CD4-positive, alpha-beta T cell treated with Interferon gamma for 1 hour (primary cell): Measurements from ENCODE around the gene IFI35.
A peak's percentile ranks its signal among the peaks of the same experiment; 100 is the strongest.
"Not testable (repeated sequence)": the region's sequence is repeated elsewhere in the genome, so short reads cannot be mapped to it uniquely, and the experiment has no call there.

Experiments
- DNase-seq: peaks from one replicate; pipeline ENCODE4 v3.0.0-alpha.2; 2020

IFI35 gene

GRCh38 chr17:43024407-43025289 lies 18.1 kb downstream of the IFI35 start, which contains the start of gene RND2:
Gene RND2, plus strand, starts transcription at chr17:43025231. Its CDS starts 117 bp downstream, at chr17:43025348.
- peak; percentile 88 for DNase-seq

GRCh38 chr17:43025290-43025657 lies 18.7 kb downstream of the IFI35 start:
- no peak for DNase-seq

GRCh38 chr17:43025766-43026537 lies 19.4 kb downstream of the IFI35 start:
- DNase-seq: no peak

GRCh38 chr17:43026595-43026994 lies 20.0 kb downstream of the IFI35 start:
- DNase-seq: no peak

GRCh38 chr17:43027091-43028032 lies 20.8 kb downstream of the IFI35 start:
- DNase-seq: no peak

- DNase-seq: no peak
Observed at GRCh38 chr17:43028221-43028861, 21.8 kb downstream of the IFI35 start.

- DNase-seq: no peak
Observed at GRCh38 chr17:43030137-43030767, 23.7 kb downstream of the IFI35 start.

- no peak for DNase-seq
Observed at GRCh38 chr17:43031666-43032065, 25.1 kb downstream of the IFI35 start.

- DNase-seq: no peak
Observed at GRCh38 chr17:43033948-43034881, 27.6 kb downstream of the IFI35 start.

GRCh38 chr17:43034894-43035293 lies 28.3 kb downstream of the IFI35 start:
- no peak for DNase-seq

GRCh38 chr17:43039646-43040045 lies 33.1 kb downstream of the IFI35 start:
- DNase-seq: no peak

- no peak for DNase-seq
Observed at GRCh38 chr17:43040655-43041054, 34.1 kb downstream of the IFI35 start.

- no peak for DNase-seq
Observed at GRCh38 chr17:43042025-43042628, 35.5 kb downstream of the IFI35 start.

GRCh38 chr17:43043307-43043706 lies 36.7 kb downstream of the IFI35 start:
- no peak for DNase-seq

- DNase-seq: no peak
Observed at GRCh38 chr17:43044024-43044423, 37.4 kb downstream of the IFI35 start.

- DNase-seq: no peak
Observed at GRCh38 chr17:43051969-43052368, 45.4 kb downstream of the IFI35 start.

- not testable (repeated sequence) for DNase-seq
Observed at GRCh38 chr17:43053008-43053407, 46.4 kb downstream of the IFI35 start.

GRCh38 chr17:43056051-43056450 lies 49.5 kb downstream of the IFI35 start:
- no peak for DNase-seq

- no peak for DNase-seq
Observed at GRCh38 chr17:43062984-43063638, 56.5 kb downstream of the IFI35 start.
